Right lobe of liver (tissue), 6 donors: ENCODE measurements around the gene EFNA4. TPM values are rescaled to one million over a fixed set of nuclear protein-coding genes. Genes with fewer than 3 reads are reported as not detected.
"Not testable (repeated sequence)": the region's sequence is repeated elsewhere in the genome, so short reads cannot be mapped to it uniquely, and the experiment has no call there.

ENCODE experiments used
- ATAC-seq, 4 donors: fragments of 200-7000 bp; cut with Tn5 transposase; one replicate each; pipeline ENCODE4 v1.9.1; 2020; ENCODE audit warnings: mild to moderate bottlenecking in 4 of 4, moderate library complexity in 4 of 4
- DNase-seq, 3 donors: peaks; one replicate each; pipeline ENCODE4 v3.0.0-alpha.2; 2020
- H3K27ac ChIP-seq, 3 donors: fragments of 200-600 bp; one replicate each; pipeline ENCODE4 v1.8.0; 2022
- H3K27me3 ChIP-seq, 2 donors: fragments of 200-600 bp; one replicate each; pipeline ENCODE4 v1.8.0; 2022
- H3K36me3 ChIP-seq, 4 donors: fragments of 200-600 bp; sonication (generic) in 1 of 4; one replicate each; pipeline versions ENCODE4 v1.5.1 to v1.8.0; 2017 to 2022; ENCODE audit warnings: control low read depth in 1 of 4
- H3K4me1 ChIP-seq, 4 donors: fragments of 200-600 bp; sonication (generic) in 1 of 4; one replicate each; pipeline versions ENCODE4 v1.5.1 to v1.8.0; 2017 to 2022; ENCODE audit warnings: control low read depth in 1 of 4
- H3K4me3 ChIP-seq, 3 donors: fragments of 200-600 bp; one replicate each; pipeline ENCODE4 v1.8.0; 2022
- H3K9me3 ChIP-seq, 4 donors: fragments of 200-600 bp; sonication (generic) in 1 of 4; one replicate each; pipeline versions ENCODE4 v1.5.1 to v1.8.0; 2017 to 2022; ENCODE audit warnings: control low read depth in 1 of 4
- POLR2A ChIP-seq: fragments of 450-650 bp; IDR thresholded peaks from one replicate; pipeline ENCODE4 v1.6.1; 2017; ENCODE audit warnings: antibody characterized with exemption, mild to moderate bottlenecking
- WGBS: methylation state at CpG from one replicate; pipeline ENCODE4 v1.1.6; 2018; ENCODE audit warnings: low coverage, low lambda C conversion rate; ENCODE audit not compliant: insufficient coverage; ENCODE audit errors: missing lambda C conversion rate; 5-methylcytosine and 5-hydroxymethylcytosine counted together
- intact Hi-C, 2 donors: fragments of 100-400 bp; cut with DNase I; formaldehyde crosslinking; loops; one replicate each; pipeline versions ENCODE4 v1.11.2 to v1.14.1; 2022
- total RNA-seq, 6 experiments: library from RNA; depleted of rRNA in 2 of 6; stranded (reverse); fragments of >200 nt in 2 of 6; fragmentation: NEBNext Ultra II Directional in 3 of 6; extraction: Animal tissue kit (Norgen Biotek cat#: 25700) in 3 of 6; gene quantifications; one replicate each; pipeline versions ENCODE4 v1.1.0 to v1.2.4, GENCODE V29; 2016 to 2023
- TF ChIP-seq, protein P1 (sequence below), 4 donors: fragments of 200-600 bp in 3 of 4; fragments of 450-650 bp in 1 of 4; IDR thresholded peaks; one replicate each; pipeline versions ENCODE4 v1.5.1 to v1.8.0; 2016 to 2022; ENCODE audit warnings: antibody characterized with exemption in 4 of 4, mild to moderate bottlenecking in 2 of 4
- donor health status: DM: no; HTN: yes; CAD: no.
- donor health status: DM: no; HTN: no; CAD: no.
- donor health status: DM: no; HTN: no; CAD: no.
- donor health status: DM: no; HTN: yes; CAD: no.
- donor health status: DM: no; HTN: yes; CAD: no.

The EFNA4 gene
- total RNA-seq, 6 experiments from 2014 or later, result 2.3 to 6.4 (median 3.0) TPM

DNA sequence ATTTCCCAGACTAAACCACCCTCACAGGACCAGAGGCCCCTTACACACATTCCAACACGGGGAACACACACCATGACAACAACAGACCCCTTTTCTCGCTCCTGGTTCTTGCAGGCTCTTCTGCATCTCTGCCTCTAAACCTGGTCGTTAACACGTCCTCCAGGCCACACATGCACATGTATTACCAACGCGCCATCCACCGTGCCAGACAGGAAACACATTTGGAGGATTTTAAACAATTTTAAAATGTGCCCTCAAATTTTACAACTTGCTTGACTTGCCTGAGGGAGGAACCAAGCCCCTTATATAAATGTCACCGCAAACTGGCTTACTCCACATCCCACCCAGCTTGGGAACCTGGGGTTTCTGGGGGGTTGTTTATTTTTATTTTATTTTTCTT is 47.3 kb downstream of the EFNA4 start:
- no peaks in the 10 kb centered on the region for H3K27me3 ChIP-seq
- H3K27ac ChIP-seq, result no peak overlapping the region
- ATAC-seq, result no peak
- no peak overlapping the region for H3K4me3 ChIP-seq
- H3K36me3 ChIP-seq, result no peaks in the 10 kb centered on the region
- no peaks in the 10 kb centered on the region for H3K9me3 ChIP-seq
- TF ChIP-seq POLR2A, result no peak
- TF ChIP-seq, protein P1, sequence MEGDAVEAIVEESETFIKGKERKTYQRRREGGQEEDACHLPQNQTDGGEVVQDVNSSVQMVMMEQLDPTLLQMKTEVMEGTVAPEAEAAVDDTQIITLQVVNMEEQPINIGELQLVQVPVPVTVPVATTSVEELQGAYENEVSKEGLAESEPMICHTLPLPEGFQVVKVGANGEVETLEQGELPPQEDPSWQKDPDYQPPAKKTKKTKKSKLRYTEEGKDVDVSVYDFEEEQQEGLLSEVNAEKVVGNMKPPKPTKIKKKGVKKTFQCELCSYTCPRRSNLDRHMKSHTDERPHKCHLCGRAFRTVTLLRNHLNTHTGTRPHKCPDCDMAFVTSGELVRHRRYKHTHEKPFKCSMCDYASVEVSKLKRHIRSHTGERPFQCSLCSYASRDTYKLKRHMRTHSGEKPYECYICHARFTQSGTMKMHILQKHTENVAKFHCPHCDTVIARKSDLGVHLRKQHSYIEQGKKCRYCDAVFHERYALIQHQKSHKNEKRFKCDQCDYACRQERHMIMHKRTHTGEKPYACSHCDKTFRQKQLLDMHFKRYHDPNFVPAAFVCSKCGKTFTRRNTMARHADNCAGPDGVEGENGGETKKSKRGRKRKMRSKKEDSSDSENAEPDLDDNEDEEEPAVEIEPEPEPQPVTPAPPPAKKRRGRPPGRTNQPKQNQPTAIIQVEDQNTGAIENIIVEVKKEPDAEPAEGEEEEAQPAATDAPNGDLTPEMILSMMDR (IDR thresholded peaks at IDR 0.05), result no peak
- DNase-seq, result no peak
- peaks cover 0 to 22% (median 7%) of the 10 kb centered on the region in 4 donors for H3K4me1 ChIP-seq
- intact Hi-C loops, result no loop called here
- 66% methylated on average over 8 of the region's 8 CpGs for WGBS

DNA sequence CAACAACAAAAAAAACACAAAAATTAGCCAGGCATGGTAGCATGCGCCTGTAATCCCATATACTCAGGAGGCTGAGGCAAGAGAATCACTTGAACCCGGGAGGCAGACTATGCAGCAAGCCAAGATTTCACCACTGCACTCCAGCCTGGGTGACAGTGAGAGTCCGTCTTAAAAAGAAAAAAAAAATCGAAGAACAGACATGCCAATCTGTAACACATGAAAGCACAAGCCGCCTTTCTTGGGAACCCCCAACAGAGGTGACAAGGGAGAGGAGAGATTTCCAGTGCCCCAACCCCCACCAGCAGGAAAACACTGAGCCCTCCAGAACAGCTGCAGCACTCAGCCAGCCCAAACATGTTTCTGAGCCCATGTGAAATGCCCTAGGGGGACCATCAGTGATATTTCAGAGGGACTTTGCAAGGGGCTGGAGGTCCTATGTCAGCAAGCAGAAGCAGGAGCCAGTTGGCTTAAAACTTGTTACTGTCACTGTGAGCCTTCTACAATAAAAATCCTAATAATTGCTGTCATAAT is 50.0 kb downstream of the EFNA4 start:
- ATAC-seq, result no peak
- intact Hi-C loops, result no loop called here
- no peaks in the 10 kb centered on the region for H3K36me3 ChIP-seq
- no peak overlapping the region for H3K4me3 ChIP-seq
- no peak for DNase-seq
- no peak overlapping the region for H3K27ac ChIP-seq
- TF ChIP-seq, protein P1 (IDR thresholded peaks at IDR 0.05), result no peak
- TF ChIP-seq POLR2A, result no peak
- WGBS, result 60% methylated on average over 3 of the region's 5 CpGs
- no peaks in the 10 kb centered on the region for H3K4me1 ChIP-seq
- no peaks in the 10 kb centered on the region for H3K9me3 ChIP-seq
- H3K27me3 ChIP-seq, result no peaks in the 10 kb centered on the region

DNA sequence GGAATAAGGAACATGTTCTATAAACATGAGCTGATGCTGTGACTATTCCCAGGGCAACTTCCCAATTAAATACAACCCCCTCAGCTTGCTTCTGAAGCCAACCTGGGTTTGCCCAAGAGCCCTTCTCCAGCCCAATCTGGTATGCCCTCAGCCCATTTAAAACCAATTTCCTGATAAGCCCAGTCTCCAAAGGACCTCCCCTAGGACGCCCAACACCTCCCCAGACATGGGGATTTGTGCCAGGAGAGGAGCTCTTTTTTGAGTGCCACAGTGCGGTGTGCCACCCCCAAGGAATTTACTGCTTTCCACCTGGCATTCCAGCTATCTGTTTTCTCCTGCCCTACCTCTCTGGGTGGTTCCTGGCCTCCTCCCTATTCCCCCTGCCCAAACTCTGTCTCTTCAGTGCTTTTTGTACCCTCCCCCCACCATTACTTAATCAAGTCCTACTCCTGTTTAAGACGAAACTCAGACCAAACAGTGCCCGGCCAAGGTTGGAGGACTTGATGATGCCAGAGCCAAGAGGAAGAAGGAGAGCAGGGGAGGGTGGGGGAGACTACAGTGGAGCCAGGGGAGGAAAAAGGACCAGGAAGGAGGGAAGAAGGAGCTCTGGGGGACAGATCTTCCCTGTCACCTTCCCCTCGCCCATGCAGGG is 52.7 kb downstream of the EFNA4 start:
- Histone ChIP-seq H3K27me3 (no peaks in the 10 kb centered on the region), H3K4me3 (no peak overlapping the region), H3K4me1 (no peaks in the 10 kb centered on the region), H3K9me3 (no peaks in the 10 kb centered on the region), H3K27ac (no peak overlapping the region), H3K36me3 (no peaks in the 10 kb centered on the region)
- TF ChIP-seq, protein P1 (IDR thresholded peaks at IDR 0.05), result no peak
- TF ChIP-seq POLR2A, result no peak
- intact Hi-C loops, result no loop called here
- 80% methylated on average over 3 of the region's 5 CpGs for WGBS
- DNase-seq, result peak in 1 of 3 donors; percentile 35
- peak in 1 of 4 donors; percentile 13 for ATAC-seq

DNA sequence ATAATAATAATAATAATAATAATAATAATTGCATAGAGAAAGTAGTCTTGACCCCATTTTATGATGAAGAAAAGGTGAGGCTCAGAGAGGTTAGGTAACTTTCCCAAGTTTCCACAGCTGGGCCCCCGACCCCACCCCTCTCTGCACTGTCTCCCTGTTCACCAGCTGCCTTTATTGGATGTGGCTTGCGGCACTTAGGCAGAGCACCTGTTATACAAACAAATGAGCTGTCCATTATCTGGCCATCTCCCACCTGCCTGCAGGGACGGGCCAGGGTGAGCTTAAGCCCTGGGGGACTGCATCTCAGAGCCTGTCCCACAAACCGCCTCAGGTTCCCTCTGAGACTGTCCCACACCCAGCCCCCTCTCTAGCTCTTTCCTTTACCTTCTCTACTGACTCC is 54.1 kb downstream of the EFNA4 start:
- Histone ChIP-seq H3K4me3 (no peak overlapping the region), H3K27ac (no peak overlapping the region), H3K9me3 (no peaks in the 10 kb centered on the region), H3K36me3 (no peaks in the 10 kb centered on the region), H3K4me1 (no peaks in the 10 kb centered on the region), H3K27me3 (no peaks in the 10 kb centered on the region)
- DNase-seq (peak in 1 of 3 donors; percentile 11), ATAC-seq (no peak)
- TF ChIP-seq, protein P1 (IDR thresholded peaks at IDR 0.05), result no peak
- TF ChIP-seq POLR2A, result no peak
- intact Hi-C loops, result no loop called here
- 66% methylated on average over 3 of the region's 4 CpGs for WGBS

DNA sequence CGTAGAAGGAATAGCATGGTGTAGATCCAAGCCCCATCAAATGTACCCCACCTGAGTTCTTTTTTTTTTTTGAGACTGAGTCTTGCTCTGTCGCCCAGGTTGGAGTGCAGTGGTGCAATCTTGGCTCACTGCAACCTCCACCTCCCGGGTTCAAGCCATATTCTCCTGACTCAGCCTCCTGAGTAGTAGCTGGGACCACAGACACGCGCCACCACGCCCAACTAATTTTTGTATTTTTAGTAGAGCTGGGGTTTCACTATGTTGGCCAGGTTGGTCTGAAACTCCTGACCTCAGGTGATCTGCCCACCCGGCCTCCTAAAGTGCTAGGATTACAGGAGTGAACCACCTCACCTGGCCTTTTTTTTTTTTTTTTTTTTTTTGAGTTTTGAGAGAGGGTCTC is 54.5 kb downstream of the EFNA4 start:
- 92% methylated on average over 7 of the region's 7 CpGs for WGBS
- intact Hi-C loops, result not testable (repeated sequence)

More for the DNA sequence above, 54.5 kb downstream of the EFNA4 start:
- not testable (repeated sequence) for H3K4me1 ChIP-seq, ATAC-seq, H3K27me3 ChIP-seq, H3K36me3 ChIP-seq, H3K4me3 ChIP-seq, H3K9me3 ChIP-seq, H3K27ac ChIP-seq
- peak in 1 of 3 donors; percentile 11 for DNase-seq
